Kidney epithelial cell (primary cell): Measurements from ENCODE around the gene KLHL3. TPM values are rescaled to one million over a fixed set of nuclear protein-coding genes. Genes with fewer than 3 reads are reported as not detected.

ENCODE experiments used
- DNase-seq: peaks from one replicate; pipeline ENCODE4 v3.0.0-alpha.2; 2010; ENCODE audit warnings: low read depth
- H3K27me3 ChIP-seq: 2 replicates; pipeline ENCODE4 v1.6.0; 2011; ENCODE audit warnings: low read length; ENCODE audit not compliant: control insufficient read depth, insufficient read depth
- H3K36me3 ChIP-seq: 2 replicates; pipeline ENCODE4 v1.5.1; 2011; ENCODE audit warnings: low read length; ENCODE audit not compliant: control insufficient read depth, insufficient read depth
- H3K4me3 ChIP-seq: 2 replicates; pipeline ENCODE4 v1.5.1; 2011; ENCODE audit warnings: low read depth, mild to moderate bottlenecking, control low read depth, low read length
- CTCF ChIP-seq: IDR thresholded peaks from 2 replicates; pipeline ENCODE4 v1.5.1; 2011; ENCODE audit warnings: mild to moderate bottlenecking, moderate library complexity, low read length, control low read depth, inconsistent platforms; ENCODE audit not compliant: insufficient read depth, poor library complexity, severe bottlenecking
- total RNA-seq: library from RNA; depleted of rRNA; stranded (reverse); fragments of >200 nt; gene quantifications from 2 replicates; pipeline ENCODE4 v1.2.3, GENCODE V29; 2015

KLHL3 gene
- total RNA-seq, 1 donor from 2014 or later = 2.8 TPM

GRCh38 chr5:137712139-137712667, 23.7 kb downstream of the KLHL3 start:
- TF ChIP-seq CTCF = no peak
- Histone ChIP-seq H3K4me3 (no peak overlapping the region), H3K36me3 (no peaks in the 10 kb centered on the region), H3K27me3 (no peaks in the 10 kb centered on the region)
- DNase-seq = no peak

- H3K4me3 ChIP-seq = no peak overlapping the region
- no peaks in the 10 kb centered on the region for H3K36me3 ChIP-seq
- H3K27me3 ChIP-seq = no peaks in the 10 kb centered on the region
- DNase-seq = no peak
- TF ChIP-seq CTCF = no peak
Measured at GRCh38 chr5:137710086-137710485, 25.8 kb downstream of the KLHL3 start.

- Histone ChIP-seq H3K4me3 (no peak overlapping the region), H3K27me3 (no peaks in the 10 kb centered on the region), H3K36me3 (no peaks in the 10 kb centered on the region)
- no peak for TF ChIP-seq CTCF
- no peak for DNase-seq
Measured at GRCh38 chr5:137708796-137709559, 26.9 kb downstream of the KLHL3 start.

GRCh38 chr5:137708062-137708461, 27.8 kb downstream of the KLHL3 start:
- H3K27me3 ChIP-seq = no peaks in the 10 kb centered on the region
- no peak for DNase-seq
- H3K36me3 ChIP-seq = no peaks in the 10 kb centered on the region
- no peak overlapping the region for H3K4me3 ChIP-seq
- no peak for TF ChIP-seq CTCF

GRCh38 chr5:137706841-137707240, 29.0 kb downstream of the KLHL3 start:
- TF ChIP-seq CTCF = no peak
- Histone ChIP-seq H3K27me3 (no peaks in the 10 kb centered on the region), H3K4me3 (no peak overlapping the region), H3K36me3 (no peaks in the 10 kb centered on the region)
- no peak for DNase-seq

GRCh38 chr5:137705106-137705505, 30.8 kb downstream of the KLHL3 start:
- no peak for TF ChIP-seq CTCF
- Histone ChIP-seq H3K36me3 (no peaks in the 10 kb centered on the region), H3K27me3 (no peaks in the 10 kb centered on the region), H3K4me3 (no peak overlapping the region)
- DNase-seq = no peak
